PFSK-1 (cell line): ENCODE measurements around the gene CAPN1.

Experiments
- FOXP2 ChIP-seq: optimal IDR thresholded peaks from 2 replicates; pipeline ENCODE3; 2011; ENCODE audit warnings: borderline replicate concordance, control low read depth, inconsistent platforms; ENCODE audit not compliant: insufficient read depth; ENCODE audit errors: extremely low read length, extremely low read depth
- POLR2AphosphoS5 ChIP-seq: IDR thresholded peaks from 2 replicates; pipeline ENCODE4 v1.6.1; 2012; ENCODE audit warnings: low read depth, mild to moderate bottlenecking, control low read depth, low read length, moderate library complexity
- REST ChIP-seq, 2 experiments: IDR thresholded peaks; 2 replicates each; pipeline versions ENCODE4 v1.6.1 to v1.8.0; 2011 to 2012; ENCODE audit warnings: low read depth in 2 of 2, low read length in 2 of 2, control low read depth in 1 of 2, inconsistent platforms in 1 of 2, mild to moderate bottlenecking in 1 of 2, moderate library complexity in 1 of 2; ENCODE audit not compliant: insufficient read depth in 1 of 2
- SIN3A ChIP-seq: IDR thresholded peaks from 2 replicates; pipeline ENCODE4 v1.6.1; 2012; ENCODE audit warnings: mild to moderate bottlenecking, low read length, moderate library complexity, borderline replicate concordance; ENCODE audit not compliant: insufficient read depth
- TAF1 ChIP-seq: IDR thresholded peaks from 2 replicates; pipeline ENCODE4 v1.6.1; 2012; ENCODE audit warnings: low read length, control low read depth, borderline replicate concordance; ENCODE audit not compliant: insufficient read depth

CAPN1 gene

GRCh38 chr11:65227879-65228278 lies 46.2 kb downstream of the CAPN1 start:
- TF ChIP-seq TAF1 (no peak), FOXP2 (no peak), REST (IDR thresholded peaks at IDR 0.05; ENCODE audit: insufficient read depth in 1 of 2, low read depth in 2 of 2, low read length in 2 of 2) (no peak), POLR2AphosphoS5 (no peak), SIN3A (no peak)

- TF ChIP-seq POLR2AphosphoS5 (no peak), REST (IDR thresholded peaks at IDR 0.05; ENCODE audit: insufficient read depth in 1 of 2, low read depth in 2 of 2, low read length in 2 of 2) (no peak), TAF1 (no peak), FOXP2 (no peak), SIN3A (no peak)
Measured at GRCh38 chr11:65236194-65237059, 54.7 kb downstream of the CAPN1 start.

DNA sequence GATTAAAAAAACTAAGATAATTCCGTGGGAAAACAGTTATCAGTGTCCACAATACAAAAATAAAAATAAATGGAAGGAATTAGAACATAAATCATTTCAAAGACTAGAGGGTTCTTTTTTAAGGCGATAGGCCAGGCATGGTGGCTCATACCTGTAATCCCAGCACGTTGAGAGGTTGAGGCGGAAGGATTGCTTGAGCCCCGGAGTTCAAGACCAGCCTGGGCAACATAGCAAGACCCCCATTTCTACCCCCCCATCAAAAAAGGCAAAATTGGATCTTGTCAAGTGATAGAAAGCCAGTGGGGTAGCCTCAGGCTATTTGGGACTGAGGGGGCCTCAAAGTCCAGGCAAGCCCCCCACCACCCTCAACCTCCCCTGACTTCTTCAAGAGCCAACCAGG lies 59.4 kb downstream of the CAPN1 start:
- TF ChIP-seq POLR2AphosphoS5 (no peak), FOXP2 (no peak), SIN3A (no peak), REST (IDR thresholded peaks at IDR 0.05; ENCODE audit: insufficient read depth in 1 of 2, low read depth in 2 of 2, low read length in 2 of 2) (no peak), TAF1 (no peak)

GRCh38 chr11:65241692-65242091 lies 60.0 kb downstream of the CAPN1 start:
- TF ChIP-seq POLR2AphosphoS5, result no peak
- no peak for TF ChIP-seq REST (IDR thresholded peaks at IDR 0.05; ENCODE audit: insufficient read depth in 1 of 2, low read depth in 2 of 2, low read length in 2 of 2)
- no peak for TF ChIP-seq TAF1
- TF ChIP-seq SIN3A, result no peak
- no peak for TF ChIP-seq FOXP2

- no peak for TF ChIP-seq POLR2AphosphoS5
- no peak for TF ChIP-seq REST (IDR thresholded peaks at IDR 0.05; ENCODE audit: insufficient read depth in 1 of 2, low read depth in 2 of 2, low read length in 2 of 2)
- no peak for TF ChIP-seq FOXP2
- no peak for TF ChIP-seq SIN3A
- TF ChIP-seq TAF1, result no peak
Measured at GRCh38 chr11:65242389-65242788, 60.7 kb downstream of the CAPN1 start.
